IPS DF 6.9 (cell line): ENCODE data around the gene TCP11L1.

Experiments
- DNase-seq: peaks from one replicate; pipeline ENCODE4 v3.0.0-alpha.2; 2013; ENCODE audit warnings: low read depth, low spot score
- H3K27ac ChIP-seq: one replicate; pipeline ENCODE4 v1.5.1; 2013; ENCODE audit warnings: low read length, control low read depth
- H3K27me3 ChIP-seq: 2 replicates; pipeline ENCODE4 v1.6.1; 2013; ENCODE audit warnings: mild to moderate bottlenecking, low read length; ENCODE audit not compliant: control insufficient read depth, insufficient read depth
- H3K36me3 ChIP-seq: 2 replicates; pipeline ENCODE4 v1.6.1; 2013; ENCODE audit warnings: low read length; ENCODE audit not compliant: control insufficient read depth, insufficient read depth
- H3K4me1 ChIP-seq: 2 replicates; pipeline ENCODE4 v1.6.1; 2013; ENCODE audit warnings: low read length; ENCODE audit not compliant: control insufficient read depth, insufficient read depth
- H3K4me3 ChIP-seq: 2 replicates; pipeline ENCODE4 v1.5.1; 2013; ENCODE audit warnings: mild to moderate bottlenecking, low read length
- H3K9me3 ChIP-seq: 2 replicates; pipeline ENCODE4 v1.6.1; 2013; ENCODE audit warnings: low read length, inconsistent platforms; ENCODE audit not compliant: control insufficient read depth, insufficient read depth
- WGBS: extraction: QIAGEN DNeasy Blood & Tissue Kit; methylation state at CpG from one replicate; pipeline ENCODE4 v1.1.7; 2013; ENCODE audit warnings: mixed read lengths, missing lambda C conversion rate; ENCODE audit not compliant: insufficient read length, insufficient coverage; 5-methylcytosine and 5-hydroxymethylcytosine counted together

TCP11L1 gene

GRCh38 chr11:33065445-33066178, 26.2 kb downstream of the TCP11L1 start:
- H3K27ac ChIP-seq: no peak overlapping the region
- peak; percentile 81 for DNase-seq
- no CpG with 5 or more reads among the region's 22 CpGs for WGBS
- no peaks in the 10 kb centered on the region; the same call in 1 of the 2 replicates for H3K36me3 ChIP-seq
- no peaks in the 10 kb centered on the region for H3K27me3 ChIP-seq
- no peak overlapping the region for H3K4me3 ChIP-seq
- no peaks in the 10 kb centered on the region for H3K9me3 ChIP-seq
- H3K4me1 ChIP-seq: no peaks in the 10 kb centered on the region

GRCh38 chr11:33067294-33067693, 27.9 kb downstream of the TCP11L1 start:
- Histone ChIP-seq H3K4me1 (no peaks in the 10 kb centered on the region), H3K36me3 (no peaks in the 10 kb centered on the region)
- no peak for DNase-seq

GRCh38 chr11:33068611-33069340, 29.4 kb downstream of the TCP11L1 start:
- DNase-seq: no peak
- Histone ChIP-seq H3K9me3 (no peaks in the 10 kb centered on the region), H3K4me3 (no peak overlapping the region), H3K4me1 (no peaks in the 10 kb centered on the region), H3K27me3 (no peaks in the 10 kb centered on the region), H3K36me3 (no peaks in the 10 kb centered on the region; the same call in 1 of the 2 replicates), H3K27ac (no peak overlapping the region)
- WGBS: no CpG with 5 or more reads among the region's 17 CpGs

More at GRCh38 chr11:33067294-33067693, 27.9 kb downstream of the TCP11L1 start:
- Histone ChIP-seq H3K4me3 (no peak overlapping the region), H3K27me3 (no peaks in the 10 kb centered on the region), H3K27ac (no peak overlapping the region), H3K9me3 (no peaks in the 10 kb centered on the region)
- no CpG with 5 or more reads among the region's 3 CpGs for whole genome bisulfite sequencing

- no CpG with 5 or more reads among the region's 8 CpGs for WGBS
- H3K4me1 ChIP-seq: no peaks in the 10 kb centered on the region
- H3K9me3 ChIP-seq: no peaks in the 10 kb centered on the region
- peaks cover 3% of the 10 kb centered on the region; the same call in 1 of the 2 replicates for H3K36me3 ChIP-seq
- no peak for DNase-seq
- H3K4me3 ChIP-seq: no peak overlapping the region
- no peaks in the 10 kb centered on the region for H3K27me3 ChIP-seq
- H3K27ac ChIP-seq: no peak overlapping the region
Observed at GRCh38 chr11:33072465-33072864, 33.1 kb downstream of the TCP11L1 start.

GRCh38 chr11:33083918-33084317, 44.5 kb downstream of the TCP11L1 start:
- no peaks in the 10 kb centered on the region for H3K4me1 ChIP-seq
- no peak overlapping the region for H3K27ac ChIP-seq
- DNase-seq: no peak
- WGBS: no CpG with 5 or more reads among the region's 1 CpG
- H3K27me3 ChIP-seq: no peaks in the 10 kb centered on the region
- H3K36me3 ChIP-seq: peaks cover 2% of the 10 kb centered on the region; the same call in 1 of the 2 replicates
- no peaks in the 10 kb centered on the region for H3K9me3 ChIP-seq
- H3K4me3 ChIP-seq: no peak overlapping the region

- Histone ChIP-seq H3K36me3 (peaks cover 2% of the 10 kb centered on the region; the same call in 1 of the 2 replicates), H3K4me1 (no peaks in the 10 kb centered on the region), H3K9me3 (no peaks in the 10 kb centered on the region), H3K27me3 (no peaks in the 10 kb centered on the region), H3K4me3 (no peak overlapping the region), H3K27ac (no peak overlapping the region)
- no peak for DNase-seq
- no CpG with 5 or more reads among the region's 1 CpG for WGBS
Observed at GRCh38 chr11:33086017-33086416, 46.6 kb downstream of the TCP11L1 start.

GRCh38 chr11:33089776-33090175, 50.4 kb downstream of the TCP11L1 start:
- Histone ChIP-seq H3K4me3 (no peak overlapping the region), H3K9me3 (no peaks in the 10 kb centered on the region), H3K4me1 (no peaks in the 10 kb centered on the region), H3K36me3 (no peaks in the 10 kb centered on the region; the same call in 1 of the 2 replicates), H3K27ac (no peak overlapping the region), H3K27me3 (no peaks in the 10 kb centered on the region)
- DNase-seq: no peak

GRCh38 chr11:33094157-33094556, 54.8 kb downstream of the TCP11L1 start:
- WGBS: no CpG with 5 or more reads among the region's 1 CpG
- H3K36me3 ChIP-seq: no peaks in the 10 kb centered on the region; the same call in 1 of the 2 replicates
- H3K4me3 ChIP-seq: no peak overlapping the region
- no peak overlapping the region for H3K27ac ChIP-seq
- no peaks in the 10 kb centered on the region for H3K4me1 ChIP-seq
- H3K9me3 ChIP-seq: no peaks in the 10 kb centered on the region
- no peaks in the 10 kb centered on the region for H3K27me3 ChIP-seq
- DNase-seq: no peak

GRCh38 chr11:33103836-33104235, 64.5 kb downstream of the TCP11L1 start:
- H3K36me3 ChIP-seq: peaks cover 8% of the 10 kb centered on the region; the same call in 1 of the 2 replicates
- no peak for DNase-seq
- no peaks in the 10 kb centered on the region for H3K4me1 ChIP-seq
- no peaks in the 10 kb centered on the region for H3K9me3 ChIP-seq
- no peaks in the 10 kb centered on the region for H3K27me3 ChIP-seq
- H3K4me3 ChIP-seq: no peak overlapping the region
- H3K27ac ChIP-seq: no peak overlapping the region

GRCh38 chr11:33109294-33109895, 70.0 kb downstream of the TCP11L1 start:
- H3K9me3 ChIP-seq: no peaks in the 10 kb centered on the region
- DNase-seq: no peak
- no peaks in the 10 kb centered on the region for H3K27me3 ChIP-seq
- no peaks in the 10 kb centered on the region for H3K36me3 ChIP-seq
- H3K4me3 ChIP-seq: no peak overlapping the region
- H3K27ac ChIP-seq: no peak overlapping the region
- H3K4me1 ChIP-seq: no peaks in the 10 kb centered on the region
